Measurements from ENCODE around the gene CDKN2AIPNL. TPM values are rescaled to one million over a fixed set of nuclear protein-coding genes. Genes with fewer than 3 reads are reported as not detected.

The CDKN2AIPNL gene
- total RNA-seq, 6 experiments from 2014 or later: 5.1 to 10.8 (median 7.8) TPM

DNA sequence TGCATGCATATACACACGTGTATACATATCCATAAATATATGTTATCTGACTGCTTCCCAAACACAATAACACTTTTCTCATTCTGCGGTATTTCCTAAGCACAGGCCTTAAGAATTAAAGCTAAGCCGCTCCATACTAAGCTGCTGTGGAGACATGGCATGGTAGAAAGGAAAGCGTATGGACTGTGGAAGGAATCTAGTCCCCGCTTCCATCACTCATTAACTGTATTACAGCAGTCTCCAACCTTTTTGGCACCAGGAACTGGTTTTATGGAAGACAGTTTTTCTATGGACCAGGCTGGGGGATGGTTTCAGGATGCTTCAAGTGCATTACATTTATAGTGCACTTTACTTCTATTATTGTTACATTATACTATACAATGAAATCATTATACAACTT lies 56.0 kb downstream of the CDKN2AIPNL start:
- Histone ChIP-seq H3K9me3 (no peaks in the 10 kb centered on the region), H3K36me3 (no peaks in the 10 kb centered on the region), H3K27ac (no peak overlapping the region), H3K27me3 (no peaks in the 10 kb centered on the region), H3K4me1 (no peaks in the 10 kb centered on the region), H3K4me3 (no peak overlapping the region)
- WGBS (ENCODE audit: insufficient coverage, low coverage, low lambda C conversion rate, missing lambda C conversion rate): 90% methylated on average over 5 of the region's 5 CpGs
- DNase-seq: no peak
- intact Hi-C loops (cut with DNase I): no loop called here
- ATAC-seq: no peak
- no peak for TF ChIP-seq POLR2A (IDR thresholded peaks at IDR 0.05)
- TF ChIP-seq, protein P1, sequence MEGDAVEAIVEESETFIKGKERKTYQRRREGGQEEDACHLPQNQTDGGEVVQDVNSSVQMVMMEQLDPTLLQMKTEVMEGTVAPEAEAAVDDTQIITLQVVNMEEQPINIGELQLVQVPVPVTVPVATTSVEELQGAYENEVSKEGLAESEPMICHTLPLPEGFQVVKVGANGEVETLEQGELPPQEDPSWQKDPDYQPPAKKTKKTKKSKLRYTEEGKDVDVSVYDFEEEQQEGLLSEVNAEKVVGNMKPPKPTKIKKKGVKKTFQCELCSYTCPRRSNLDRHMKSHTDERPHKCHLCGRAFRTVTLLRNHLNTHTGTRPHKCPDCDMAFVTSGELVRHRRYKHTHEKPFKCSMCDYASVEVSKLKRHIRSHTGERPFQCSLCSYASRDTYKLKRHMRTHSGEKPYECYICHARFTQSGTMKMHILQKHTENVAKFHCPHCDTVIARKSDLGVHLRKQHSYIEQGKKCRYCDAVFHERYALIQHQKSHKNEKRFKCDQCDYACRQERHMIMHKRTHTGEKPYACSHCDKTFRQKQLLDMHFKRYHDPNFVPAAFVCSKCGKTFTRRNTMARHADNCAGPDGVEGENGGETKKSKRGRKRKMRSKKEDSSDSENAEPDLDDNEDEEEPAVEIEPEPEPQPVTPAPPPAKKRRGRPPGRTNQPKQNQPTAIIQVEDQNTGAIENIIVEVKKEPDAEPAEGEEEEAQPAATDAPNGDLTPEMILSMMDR (IDR thresholded peaks at IDR 0.05): no peak

Other genes with a start within 250 kb of the CDKN2AIPNL start
- 100 to 1,000 TPM; 125 to 186 (median 149) TPM for gene SKP1, start 234.9 kb downstream of the CDKN2AIPNL start, total RNA-seq
- gene PPP2CA, start 185.8 kb downstream of the CDKN2AIPNL start, total RNA-seq: 10 to 100 TPM; 50.8 to 80.5 (median 65.0) TPM
- 1 to 10 TPM in 2 of 6 experiments, under 1 TPM in 3, not detected in 1; 0.39 to 1.6 (median 0.98) TPM for gene CDKL3, start 44.7 kb downstream of the CDKN2AIPNL start, total RNA-seq
- gene UBE2B, start 40.3 kb downstream of the CDKN2AIPNL start, total RNA-seq: 10 to 100 TPM; 23.4 to 56.2 (median 37.9) TPM
- 10 to 100 TPM in 1 of 6 experiments, 1 to 10 TPM in 5; 6.1 to 14.8 (median 8.4) TPM for gene JADE2, start 113.8 kb upstream of the CDKN2AIPNL start, total RNA-seq
- gene SAR1B, start 220.9 kb upstream of the CDKN2AIPNL start, total RNA-seq: 100 to 1,000 TPM in 4 of 6 experiments, 10 to 100 TPM in 2; 53.0 to 195 (median 142) TPM
- gene SEC24A, start 236.9 kb upstream of the CDKN2AIPNL start, total RNA-seq: 10 to 100 TPM; 28.4 to 45.8 (median 40.0) TPM